H9 (cell line): Measurements from ENCODE around the gene FHOD1. TPM values are rescaled to one million over a fixed set of nuclear protein-coding genes. Genes with fewer than 3 reads are reported as not detected.

Source experiments
- DNase-seq: peaks from one replicate; pipeline ENCODE4 v3.0.0-alpha.2; 2017
- H2AFZ ChIP-seq: one replicate; pipeline ENCODE4 v1.6.1; 2013; ENCODE audit warnings: mild to moderate bottlenecking, low read length, control low read depth, moderate library complexity
- H2AK5ac ChIP-seq: 2 replicates; pipeline ENCODE4 v1.6.1; 2013; ENCODE audit warnings: low read length, control low read depth, mixed read lengths; ENCODE audit not compliant: insufficient read length
- H2BK120ac ChIP-seq: one replicate; pipeline ENCODE4 v1.6.1; 2013; ENCODE audit warnings: low read depth, mild to moderate bottlenecking, low read length, control low read depth, inconsistent platforms; ENCODE audit not compliant: poor library complexity, severe bottlenecking
- H2BK12ac ChIP-seq: 2 replicates; pipeline ENCODE4 v1.6.1; 2013; ENCODE audit warnings: low read length, control low read depth, mixed read lengths, low read depth; ENCODE audit not compliant: insufficient read length
- H2BK15ac ChIP-seq: 2 replicates; pipeline ENCODE4 v1.6.1; 2013; ENCODE audit warnings: low read depth, low read length, control low read depth
- H2BK20ac ChIP-seq: one replicate; pipeline ENCODE4 v1.6.1; 2013; ENCODE audit warnings: low read depth, mild to moderate bottlenecking, low read length, control low read depth, inconsistent platforms; ENCODE audit not compliant: poor library complexity, severe bottlenecking
- H2BK5ac ChIP-seq: 2 replicates; pipeline ENCODE4 v1.6.1; 2013; ENCODE audit warnings: low read length, control low read depth, mixed read lengths; ENCODE audit not compliant: insufficient read length
- H3K14ac ChIP-seq: 2 replicates; pipeline ENCODE4 v1.6.1; 2013; ENCODE audit warnings: low read length, control low read depth; ENCODE audit not compliant: insufficient read depth
- H3K18ac ChIP-seq: 2 replicates; pipeline ENCODE4 v1.6.1; 2013; ENCODE audit warnings: low read depth, mild to moderate bottlenecking, mixed read lengths, low read length, control low read depth; ENCODE audit not compliant: insufficient read length
- H3K23ac ChIP-seq: 2 replicates; pipeline ENCODE4 v1.6.1; 2013; ENCODE audit warnings: low read length, control low read depth, mixed read lengths, low read depth; ENCODE audit not compliant: insufficient read length
- H3K23me2 ChIP-seq: 2 replicates; pipeline ENCODE4 v1.6.1; 2013; ENCODE audit warnings: low read depth, mild to moderate bottlenecking, mixed read lengths, low read length, control low read depth; ENCODE audit not compliant: insufficient read length, poor library complexity, severe bottlenecking
- H3K27ac ChIP-seq: 2 replicates; pipeline ENCODE4 v1.5.1; 2013; ENCODE audit warnings: low read length, control low read depth, mixed read lengths, low read depth; ENCODE audit not compliant: insufficient read length
- H3K27me3 ChIP-seq: 2 replicates; pipeline ENCODE4 v1.6.1; 2013; ENCODE audit warnings: low read length, control low read depth, inconsistent platforms; ENCODE audit not compliant: insufficient read depth
- H3K4ac ChIP-seq: 2 replicates; pipeline ENCODE4 v1.6.1; 2013; ENCODE audit warnings: low read depth, mild to moderate bottlenecking, control low read depth, inconsistent platforms, low read length, moderate library complexity
- H3K4me1 ChIP-seq: 2 replicates; pipeline ENCODE4 v1.6.1; 2013; ENCODE audit warnings: low read length, control low read depth, inconsistent platforms; ENCODE audit not compliant: insufficient read depth
- H3K4me2 ChIP-seq: 2 replicates; pipeline ENCODE4 v1.6.1; 2013; ENCODE audit warnings: low read length, control low read depth, mixed read lengths; ENCODE audit not compliant: insufficient read length, insufficient read depth
- H3K56ac ChIP-seq: 2 replicates; pipeline ENCODE4 v1.6.1; 2013; ENCODE audit warnings: low read depth, mild to moderate bottlenecking, mixed read lengths, low read length, control low read depth; ENCODE audit not compliant: insufficient read length
- H3K79me1 ChIP-seq: 2 replicates; pipeline ENCODE4 v1.6.1; 2013; ENCODE audit warnings: low read depth, mild to moderate bottlenecking, moderate library complexity, low read length, control low read depth, inconsistent platforms; ENCODE audit not compliant: insufficient read depth, poor library complexity, severe bottlenecking
- H3K79me2 ChIP-seq: 2 replicates; pipeline ENCODE4 v1.6.1; 2013; ENCODE audit warnings: low read length, control low read depth, inconsistent platforms; ENCODE audit not compliant: insufficient read depth
- H3K9ac ChIP-seq: 2 replicates; pipeline ENCODE4 v1.6.1; 2013; ENCODE audit warnings: low read length, control low read depth, mixed read lengths; ENCODE audit not compliant: insufficient read length; ENCODE audit errors: extremely low read depth
- H3K9me3 ChIP-seq: one replicate; pipeline ENCODE4 v1.6.1; 2013; ENCODE audit warnings: low read depth, low read length, inconsistent platforms; ENCODE audit not compliant: control insufficient read depth
- H3T11ph ChIP-seq: one replicate; pipeline ENCODE4 v1.6.1; 2013; ENCODE audit warnings: mild to moderate bottlenecking, low read length, control low read depth, inconsistent platforms
- H4K20me1 ChIP-seq: one replicate; pipeline ENCODE4 v1.6.1; 2013; ENCODE audit not compliant: control insufficient read depth, insufficient read length, insufficient read depth
- H4K5ac ChIP-seq: 2 replicates; pipeline ENCODE4 v1.6.1; 2013; ENCODE audit warnings: low read depth, mild to moderate bottlenecking, mixed read lengths, low read length, control low read depth; ENCODE audit not compliant: insufficient read length
- H4K8ac ChIP-seq: replicated peaks from 2 replicates; pipeline ENCODE4 v1.6.1; 2013; ENCODE audit warnings: low read length, control low read depth, mixed read lengths, low read depth; ENCODE audit not compliant: insufficient read length
- H4K91ac ChIP-seq: 2 replicates; pipeline ENCODE4 v1.6.1; 2013; ENCODE audit warnings: low read depth, mild to moderate bottlenecking, moderate library complexity, mixed read lengths, low read length, control low read depth; ENCODE audit not compliant: insufficient read length
- H3K27ac Mint-ChIP-seq, 3 experiments: 2 replicates in 2 of 3; 3 replicates in 1 of 3; pipeline ENCODE4 v1.8.0; 2020 to 2021; ENCODE audit warnings: mixed read lengths in 3 of 3, mild to moderate bottlenecking in 1 of 3, moderate library complexity in 1 of 3
- H3K27me3 Mint-ChIP-seq: 2 replicates; pipeline ENCODE4 v1.8.0; 2021; ENCODE audit warnings: low read depth, mild to moderate bottlenecking, moderate library complexity, mixed read lengths
- H3K36me3 Mint-ChIP-seq, 3 experiments: 2 replicates in 2 of 3; 3 replicates in 1 of 3; pipeline ENCODE4 v1.8.0; 2020 to 2021; ENCODE audit warnings: low read depth in 3 of 3, mixed read lengths in 3 of 3; ENCODE audit not compliant: insufficient read depth in 1 of 3
- H3K4me1 Mint-ChIP-seq, 2 experiments: 2 replicates each; pipeline ENCODE4 v1.8.0; 2020; ENCODE audit warnings: mixed read lengths in 2 of 2
- H3K4me3 Mint-ChIP-seq, 2 experiments: 2 replicates in 1 of 2; 3 replicates in 1 of 2; pipeline ENCODE4 v1.8.0; 2020 to 2021; ENCODE audit warnings: mild to moderate bottlenecking in 2 of 2, mixed read lengths in 2 of 2, moderate library complexity in 1 of 2
- H3K9me3 Mint-ChIP-seq, 2 experiments: 2 replicates in 1 of 2; 3 replicates in 1 of 2; pipeline ENCODE4 v1.8.0; 2020; ENCODE audit warnings: mild to moderate bottlenecking in 2 of 2, mixed read lengths in 2 of 2, moderate library complexity in 1 of 2
- WGBS: extraction: QIAGEN DNeasy Blood & Tissue Kit; methylation state at CpG from one replicate; pipeline ENCODE4 v1.1.7; 2013; ENCODE audit warnings: missing lambda C conversion rate, low lambda C conversion rate, mixed read lengths; ENCODE audit not compliant: insufficient read length; ENCODE audit errors: extremely low coverage; 5-methylcytosine and 5-hydroxymethylcytosine counted together
- total RNA-seq: library from RNA; stranded (reverse); gene quantifications from 2 replicates; pipeline ENCODE4 v1.2.1, GENCODE V29; 2021
- TF ChIP-seq, protein P1 (sequence below): fragments of 200-600 bp; sonication (generic); conservative IDR thresholded peaks from 3 replicates; pipeline ENCODE4 v1.8.0; 2021; ENCODE audit warnings: antibody characterized with exemption, mild to moderate bottlenecking

The FHOD1 gene
- total RNA-seq, 1 experiment from 2014 or later: 67.0 TPM

DNA sequence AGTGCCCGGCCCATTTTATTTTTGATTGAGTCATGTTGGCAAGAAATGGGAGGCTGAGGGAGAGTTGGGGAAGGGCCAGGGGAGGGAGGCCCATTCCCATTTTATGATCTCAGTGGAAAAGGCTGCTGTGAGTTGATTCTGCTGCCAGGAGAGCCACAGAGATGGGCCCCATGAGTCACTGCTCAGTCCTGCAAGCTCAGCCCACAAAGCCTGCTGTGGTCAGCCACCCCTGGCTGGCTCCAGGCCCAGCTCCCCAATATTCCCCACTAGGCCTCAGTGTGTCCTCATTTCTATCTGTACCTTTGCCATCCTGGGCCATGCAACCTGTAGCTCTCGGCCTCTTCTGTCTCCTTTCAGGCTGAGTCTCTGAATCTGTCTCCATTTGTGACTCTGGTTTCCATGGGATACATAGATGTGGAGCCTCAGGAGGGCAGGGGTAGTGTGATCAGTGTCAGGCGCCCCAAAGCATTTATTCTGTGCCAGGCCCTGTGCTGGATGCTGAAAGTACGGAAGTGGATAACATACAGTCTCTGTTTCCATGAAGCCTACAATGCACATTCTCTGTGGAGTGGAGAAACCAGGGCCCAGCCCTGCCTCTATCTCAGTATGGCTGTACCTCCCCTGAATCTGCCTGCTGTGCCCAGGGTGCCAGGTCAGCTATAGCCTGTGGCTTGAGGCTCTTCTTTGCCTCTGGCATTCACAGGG, 30.2 kb upstream of the FHOD1 start:
- Histone ChIP-seq H4K20me1 (no peaks in the 10 kb centered on the region), H3K27me3 (no peaks in the 10 kb centered on the region), H3K9me3 (no peaks in the 10 kb centered on the region), H2BK12ac (no peak overlapping the region), H3K4me1 (no peaks in the 10 kb centered on the region), H4K8ac (no peak overlapping the region), H3K23ac (no peak overlapping the region), H2AFZ (no peak overlapping the region), H4K91ac (no peak overlapping the region), H4K5ac (no peak overlapping the region), H2AK5ac (no peak overlapping the region), H2BK15ac (no peak overlapping the region), H2BK120ac (no peak overlapping the region), H3K18ac (no peak overlapping the region), H2BK20ac (no peak overlapping the region), H3K14ac (no peak overlapping the region), H3T11ph (no peak overlapping the region), H2BK5ac (no peak overlapping the region), H3K27ac (no peak overlapping the region), H3K23me2 (peaks cover 6% of the 10 kb centered on the region), H3K4ac (no peak overlapping the region), H3K4me2 (no peak overlapping the region), H3K79me1 (no peaks in the 10 kb centered on the region), H3K9ac (no peak overlapping the region), H3K56ac (no peak overlapping the region), H3K79me2 (no peaks in the 10 kb centered on the region)
- Mint-ChIP-seq H3K4me1 (peaks cover 3% of the 10 kb centered on the region in 2 experiments; a peak in 3 of 4 replicates), H3K27ac (no peak overlapping the region), H3K36me3 (peaks cover 0 to 8% (median 4%) of the 10 kb centered on the region in 3 experiments; a peak in 2 of 7 replicates), H3K27me3 (peaks cover 12% of the 10 kb centered on the region), H3K4me3 (peak overlapping the region in 1 of 2 experiments; percentile 24; a peak in 3 of 5 replicates), H3K9me3 (no peaks in the 10 kb centered on the region)
- DNase-seq: no peak
- WGBS: no CpG with 5 or more reads among the region's 4 CpGs
- TF ChIP-seq, protein P1, sequence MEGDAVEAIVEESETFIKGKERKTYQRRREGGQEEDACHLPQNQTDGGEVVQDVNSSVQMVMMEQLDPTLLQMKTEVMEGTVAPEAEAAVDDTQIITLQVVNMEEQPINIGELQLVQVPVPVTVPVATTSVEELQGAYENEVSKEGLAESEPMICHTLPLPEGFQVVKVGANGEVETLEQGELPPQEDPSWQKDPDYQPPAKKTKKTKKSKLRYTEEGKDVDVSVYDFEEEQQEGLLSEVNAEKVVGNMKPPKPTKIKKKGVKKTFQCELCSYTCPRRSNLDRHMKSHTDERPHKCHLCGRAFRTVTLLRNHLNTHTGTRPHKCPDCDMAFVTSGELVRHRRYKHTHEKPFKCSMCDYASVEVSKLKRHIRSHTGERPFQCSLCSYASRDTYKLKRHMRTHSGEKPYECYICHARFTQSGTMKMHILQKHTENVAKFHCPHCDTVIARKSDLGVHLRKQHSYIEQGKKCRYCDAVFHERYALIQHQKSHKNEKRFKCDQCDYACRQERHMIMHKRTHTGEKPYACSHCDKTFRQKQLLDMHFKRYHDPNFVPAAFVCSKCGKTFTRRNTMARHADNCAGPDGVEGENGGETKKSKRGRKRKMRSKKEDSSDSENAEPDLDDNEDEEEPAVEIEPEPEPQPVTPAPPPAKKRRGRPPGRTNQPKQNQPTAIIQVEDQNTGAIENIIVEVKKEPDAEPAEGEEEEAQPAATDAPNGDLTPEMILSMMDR: no peak
